GM21423 (cell line): ENCODE results near the gene MOGAT3.

ENCODE experiments used
- ATAC-seq: cut with Tn5 transposase; IDR thresholded peaks from one replicate; pipeline ENCODE4 v1.9.1; 2021; ENCODE audit warnings: mild to moderate bottlenecking, moderate library complexity; ENCODE audit not compliant: unreplicated experiment

Gene MOGAT3

GRCh38 chr7:101200862-101201599 lies at the start of gene MOGAT3:
Gene MOGAT3, minus strand, starts transcription at chr7:101201036. Its CDS starts 182 bp downstream, at chr7:101200854.
- no peak for ATAC-seq

- ATAC-seq: no peak
Observed at GRCh38 chr7:101250324-101250723, 49.5 kb upstream of the MOGAT3 start.

- no peak for ATAC-seq
Observed at GRCh38 chr7:101248276-101248675, 47.4 kb upstream of the MOGAT3 start.

- ATAC-seq: no peak
Observed at GRCh38 chr7:101245147-101245668, 44.4 kb upstream of the MOGAT3 start.

- peak; percentile 84 for ATAC-seq
Observed at GRCh38 chr7:101244375-101245146, 43.7 kb upstream of the MOGAT3 start, which contains the start of gene FIS1. Gene FIS1, minus strand, starts transcription at chr7:101245081. Its CDS starts 77 bp downstream, at chr7:101245004.

GRCh38 chr7:101243646-101244374 lies 43.0 kb upstream of the MOGAT3 start:
- ATAC-seq: no peak

GRCh38 chr7:101241443-101242349 lies 40.9 kb upstream of the MOGAT3 start:
- ATAC-seq: no peak

GRCh38 chr7:101241015-101241363 lies 40.2 kb upstream of the MOGAT3 start:
- no peak for ATAC-seq

GRCh38 chr7:101240226-101241014 lies 39.6 kb upstream of the MOGAT3 start:
- no peak for ATAC-seq

GRCh38 chr7:101239951-101240220 lies 39.0 kb upstream of the MOGAT3 start:
- ATAC-seq: no peak

- no peak for ATAC-seq
Observed at GRCh38 chr7:101239191-101239950, 38.5 kb upstream of the MOGAT3 start.

- no peak for ATAC-seq
Observed at GRCh38 chr7:101238226-101239182, 37.7 kb upstream of the MOGAT3 start.

- ATAC-seq: no peak
Observed at GRCh38 chr7:101237206-101238067, 36.6 kb upstream of the MOGAT3 start, which contains the start of gene CLDN15. Gene CLDN15, minus strand, starts transcription at chr7:101237802. Its CDS starts 221 bp downstream, at chr7:101237581.

GRCh38 chr7:101236292-101236835 lies 35.5 kb upstream of the MOGAT3 start:
- ATAC-seq: no peak

GRCh38 chr7:101235522-101235921 lies 34.7 kb upstream of the MOGAT3 start:
- ATAC-seq: no peak

- no peak for ATAC-seq
Observed at GRCh38 chr7:101235050-101235449, 34.2 kb upstream of the MOGAT3 start.
